MM.1S (cell line): Measurements from ENCODE around the gene AK9.

ENCODE experiments used
- DNase-seq: peaks from one replicate; pipeline ENCODE4 v3.0.0-alpha.2; 2015
- H2AFZ ChIP-seq: fragments of 300-600 bp; sonication (generic); 2 replicates; pipeline ENCODE4 v1.6.0; 2016; ENCODE audit warnings: antibody characterized with exemption, low read length
- H3F3A ChIP-seq: fragments of 300-600 bp; sonication (generic); 2 replicates; pipeline ENCODE4 v1.6.1; 2016; ENCODE audit warnings: mild to moderate bottlenecking, antibody characterized with exemption, low read length, moderate library complexity, mixed read lengths; ENCODE audit not compliant: insufficient read depth
- H3K27ac ChIP-seq: fragments of 300-600 bp; sonication (generic); 2 replicates; pipeline ENCODE4 v1.5.1; 2016; ENCODE audit warnings: mild to moderate bottlenecking, low read length
- H3K27me3 ChIP-seq: fragments of 300-600 bp; sonication (generic); replicated peaks from 2 replicates; pipeline ENCODE4 v1.6.0; 2016; ENCODE audit warnings: low read length; ENCODE audit not compliant: insufficient read depth
- H3K36me3 ChIP-seq: fragments of 300-600 bp; sonication (generic); replicated peaks from 2 replicates; pipeline ENCODE4 v1.6.1; 2016; ENCODE audit warnings: mild to moderate bottlenecking, low read length, mixed read lengths; ENCODE audit not compliant: insufficient read depth
- H3K4me1 ChIP-seq: fragments of 300-600 bp; sonication (generic); 2 replicates; pipeline ENCODE4 v1.6.1; 2016; ENCODE audit warnings: low read length, mixed read lengths
- H3K4me2 ChIP-seq: fragments of 300-600 bp; sonication (generic); 2 replicates; pipeline ENCODE4 v1.6.0; 2016; ENCODE audit warnings: low read depth, low read length
- H3K4me3 ChIP-seq: fragments of 300-600 bp; sonication (generic); 2 replicates; pipeline ENCODE4 v1.5.1; 2016; ENCODE audit warnings: low read length, mixed read lengths
- H3K79me2 ChIP-seq: fragments of 300-600 bp; sonication (generic); 2 replicates; pipeline ENCODE4 v1.6.1; 2016; ENCODE audit warnings: mixed run types, low read length, mixed read lengths
- H3K9ac ChIP-seq: fragments of 300-600 bp; sonication (generic); 2 replicates; pipeline ENCODE4 v1.6.1; 2016; ENCODE audit warnings: low read length, mixed read lengths
- H3K9me2 ChIP-seq: fragments of 300-600 bp; sonication (generic); replicated peaks from 2 replicates; pipeline ENCODE4 v1.6.1; 2016; ENCODE audit warnings: mild to moderate bottlenecking, low read length, mixed read lengths; ENCODE audit not compliant: insufficient read depth
- H3K9me3 ChIP-seq: fragments of 300-600 bp; sonication (generic); replicated peaks from 2 replicates; pipeline ENCODE4 v1.6.1; 2016; ENCODE audit warnings: mild to moderate bottlenecking, low read length, mixed read lengths; ENCODE audit not compliant: insufficient read depth
- H4K20me1 ChIP-seq: fragments of 300-600 bp; sonication (generic); 2 replicates; pipeline ENCODE4 v1.6.1; 2016; ENCODE audit warnings: mild to moderate bottlenecking, low read length, moderate library complexity, mixed read lengths; ENCODE audit not compliant: insufficient read depth
- CTCF ChIP-seq: fragments of 300-600 bp; sonication (generic); IDR thresholded peaks from 2 replicates; pipeline ENCODE4 v1.5.1; 2016; ENCODE audit warnings: antibody characterized with exemption, low read length, mixed read lengths
- EZH2 ChIP-seq: fragments of 300-600 bp; sonication (generic); optimal IDR thresholded peaks from 2 replicates; pipeline ENCODE3; 2017; ENCODE audit warnings: low read depth, mild to moderate bottlenecking, antibody characterized with exemption, low read length, mixed read lengths
- EZH2phosphoT487 ChIP-seq: fragments of 300-600 bp; sonication (generic); IDR thresholded peaks from 2 replicates; pipeline ENCODE4 v1.6.1; 2018; ENCODE audit warnings: antibody characterized with exemption, low read length

The AK9 gene

GRCh38 chr6:109690737-109691621 lies at the start of gene AK9, which contains the start of gene FIG4:
Gene AK9 (minus strand): TSS chr6:109691202. CDS start chr6:109675745, 15,457 bp downstream.
Gene FIG4 (plus strand): TSS chr6:109691296. CDS start chr6:109691436, 140 bp downstream.
- no peaks in the 10 kb centered on the region for H4K20me1 ChIP-seq
- peaks cover 25% of the 10 kb centered on the region for H3K4me1 ChIP-seq
- no peaks in the 10 kb centered on the region for H3K36me3 ChIP-seq
- H3K27ac ChIP-seq, result peak within 1 kb of the TSS; percentile 28; the same call in 1 of the 2 replicates
- H3K9me2 ChIP-seq, result no peaks in the 10 kb centered on the region
- no peaks in the 10 kb centered on the region for H3K9me3 ChIP-seq
- H3K4me2 ChIP-seq, result peak within 1 kb of the TSS; percentile 98
- H3K27me3 ChIP-seq, result no peaks in the 10 kb centered on the region
- H3K79me2 ChIP-seq, result peaks cover 8% of the 10 kb centered on the region; the same call in 1 of the 2 replicates
- H3F3A ChIP-seq, result peaks cover 11% of the 10 kb centered on the region
- H3K9ac ChIP-seq, result peak within 1 kb of the TSS; percentile 71
- H3K4me3 ChIP-seq, result peak within 1 kb of the TSS; percentile 79
- peak within 1 kb of the TSS; percentile 99 for H2AFZ ChIP-seq
- TF ChIP-seq EZH2 (no peak), EZH2phosphoT487 (no peak), CTCF (peak; percentile 12)
- peak; percentile 90 for DNase-seq

- Histone ChIP-seq H3F3A (no peaks in the 10 kb centered on the region), H3K9ac (no peak overlapping the region), H3K9me2 (no peaks in the 10 kb centered on the region), H2AFZ (no peak overlapping the region), H3K4me1 (no peaks in the 10 kb centered on the region), H3K36me3 (no peaks in the 10 kb centered on the region), H3K4me3 (no peak overlapping the region), H3K27me3 (no peaks in the 10 kb centered on the region), H3K79me2 (no peaks in the 10 kb centered on the region), H4K20me1 (no peaks in the 10 kb centered on the region), H3K4me2 (no peak overlapping the region), H3K9me3 (no peaks in the 10 kb centered on the region), H3K27ac (no peak overlapping the region)
- no peak for DNase-seq
- TF ChIP-seq EZH2, result no peak
- no peak for TF ChIP-seq CTCF
- no peak for TF ChIP-seq EZH2phosphoT487
Observed at GRCh38 chr6:109740787-109741186, 49.8 kb upstream of the AK9 start.

- Histone ChIP-seq H3K9ac (no peak overlapping the region), H3K27me3 (no peaks in the 10 kb centered on the region), H4K20me1 (no peaks in the 10 kb centered on the region), H3F3A (no peaks in the 10 kb centered on the region), H3K4me2 (no peak overlapping the region), H3K27ac (no peak overlapping the region), H3K4me1 (no peaks in the 10 kb centered on the region), H3K36me3 (no peaks in the 10 kb centered on the region), H2AFZ (no peak overlapping the region), H3K9me3 (no peaks in the 10 kb centered on the region), H3K79me2 (no peaks in the 10 kb centered on the region), H3K9me2 (no peaks in the 10 kb centered on the region), H3K4me3 (no peak overlapping the region)
- TF ChIP-seq EZH2, result no peak
- TF ChIP-seq CTCF, result no peak
- no peak for TF ChIP-seq EZH2phosphoT487
- no peak for DNase-seq
Observed at GRCh38 chr6:109739686-109740085, 48.7 kb upstream of the AK9 start.
